Duodenal mucosa (tissue), 2 donors: ENCODE data around the gene IER3.
"Not testable (repeated sequence)": the region's sequence is repeated elsewhere in the genome, so short reads cannot be mapped to it uniquely, and the experiment has no call there.

Experiments
- H3K27ac ChIP-seq: one replicate; pipeline ENCODE4 v1.7.0; 2013; ENCODE audit warnings: low read depth, low read length
- H3K27me3 ChIP-seq, 2 donors: one replicate each; pipeline ENCODE4 v1.7.0; 2013; ENCODE audit warnings: low read length in 2 of 2, control low read depth in 1 of 2; ENCODE audit not compliant: insufficient read depth in 2 of 2, control insufficient read depth in 1 of 2
- H3K36me3 ChIP-seq, 2 donors: one replicate each; pipeline ENCODE4 v1.7.0; 2013; ENCODE audit warnings: low read length in 2 of 2, control low read depth in 1 of 2; ENCODE audit not compliant: insufficient read depth in 2 of 2, control insufficient read depth in 1 of 2
- H3K4me1 ChIP-seq, 2 donors: one replicate each; pipeline ENCODE4 v1.7.0; 2013; ENCODE audit warnings: low read length in 2 of 2, control low read depth in 1 of 2; ENCODE audit not compliant: insufficient read depth in 2 of 2, control insufficient read depth in 1 of 2
- H3K4me3 ChIP-seq, 2 donors: one replicate each; pipeline ENCODE4 v1.7.0; 2013; ENCODE audit warnings: low read length in 2 of 2, low read depth in 1 of 2
- H3K9ac ChIP-seq, 2 donors: one replicate each; pipeline ENCODE4 v1.7.0; 2013; ENCODE audit warnings: low read length in 2 of 2, low read depth in 1 of 2
- H3K9me3 ChIP-seq, 2 donors: one replicate each; pipeline ENCODE4 v1.7.0; 2013; ENCODE audit warnings: low read length in 2 of 2, control low read depth in 1 of 2; ENCODE audit not compliant: control insufficient read depth in 1 of 2

IER3 gene

DNA sequence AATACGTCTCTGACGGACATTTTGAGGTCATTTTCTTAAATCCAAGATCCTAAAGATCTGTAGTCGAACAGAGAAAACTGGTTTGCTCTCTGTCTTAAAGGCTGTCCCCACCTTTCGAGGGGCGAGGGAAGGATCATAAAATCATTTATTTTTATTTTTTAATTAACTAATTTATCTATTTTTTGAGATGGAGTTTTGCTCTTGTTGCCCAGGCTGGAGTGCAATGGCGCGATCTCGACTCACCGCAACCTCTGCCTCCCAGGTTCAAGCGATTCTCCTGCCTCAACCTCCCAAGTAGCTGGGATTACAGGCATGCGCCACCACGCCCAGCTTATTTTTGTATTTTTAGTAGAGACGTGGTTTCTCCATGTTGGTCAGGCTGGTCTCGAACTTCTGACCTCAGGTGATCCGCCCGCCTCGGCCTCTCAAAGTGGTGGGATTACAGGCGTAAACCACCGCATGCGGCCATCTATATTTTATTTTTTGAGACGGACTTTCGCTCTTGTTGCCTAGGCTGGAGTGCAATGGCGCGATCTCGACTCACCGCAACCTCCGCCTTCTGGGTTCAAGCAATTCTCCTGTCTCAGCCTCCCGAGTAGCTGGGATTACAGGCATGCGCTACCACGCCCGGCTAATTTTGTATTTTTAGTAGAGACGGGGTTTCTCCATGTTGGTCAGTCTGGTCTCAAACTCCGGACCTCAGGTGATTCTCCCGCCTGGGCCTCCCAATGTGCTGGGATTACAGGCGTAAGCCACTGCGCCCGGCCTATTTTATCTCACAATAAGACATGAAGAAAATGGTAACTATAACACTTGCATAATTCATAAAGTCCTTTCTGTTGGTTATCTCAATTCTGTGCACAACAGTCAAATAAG lies 26.3 kb downstream of the IER3 start:
- Histone ChIP-seq H3K4me3 (peak overlapping the region; percentile 67 to 73), H3K27ac (peak overlapping the region; percentile 85), H3K36me3 (peaks cover 4 to 18% of the 10 kb centered on the region in 2 donors), H3K4me1 (peaks cover 15 to 29% of the 10 kb centered on the region in 2 donors), H3K9ac (peak overlapping the region; percentile 68 to 69)
- not testable (repeated sequence) for H3K27me3 ChIP-seq, H3K9me3 ChIP-seq

DNA sequence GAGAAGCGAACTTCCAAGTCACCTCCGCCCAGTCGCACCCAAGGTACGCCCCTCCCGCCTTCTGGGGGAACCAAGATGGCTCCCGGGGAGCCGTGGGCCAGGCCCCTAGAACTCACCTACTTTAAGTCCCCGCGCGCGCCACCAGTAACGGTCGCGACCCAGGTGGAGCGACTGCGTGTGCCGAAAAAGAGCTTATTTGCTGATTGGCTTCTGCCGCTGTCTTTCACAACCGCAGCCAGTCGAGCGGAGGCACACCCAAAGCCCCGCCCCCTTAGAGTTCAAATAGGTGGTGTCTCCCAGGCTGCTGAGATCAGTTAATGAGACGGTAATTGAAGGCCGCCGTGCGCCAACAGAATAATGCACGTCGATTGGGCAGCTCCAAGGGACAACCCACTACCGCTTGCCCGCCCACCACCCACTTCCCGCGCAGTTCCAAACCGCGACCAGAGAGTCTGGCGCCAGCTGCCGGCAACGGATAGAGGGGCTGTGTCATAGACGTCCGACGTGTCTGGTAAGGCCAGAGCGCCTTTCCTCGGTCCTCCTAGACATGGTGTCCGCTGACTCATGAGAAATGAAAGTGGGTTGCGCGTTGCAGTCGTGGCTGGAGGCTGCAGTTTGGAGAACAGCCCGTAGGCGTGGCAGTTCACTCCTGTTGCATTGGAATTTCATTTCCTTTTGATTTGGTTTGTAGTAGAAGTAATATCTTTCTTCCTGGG lies 27.1 kb downstream of the IER3 start, which contains the start of gene MDC1:
Gene MDC1, minus strand, starts transcription at position 153 of the 716 bp plus-strand sequence. CDS start 2,106 bp downstream, outside the sequence.
- peak within 1 kb of the TSS; percentile 67 to 83 for H3K4me3 ChIP-seq
- H3K27ac ChIP-seq = peak within 1 kb of the TSS; percentile 85
- H3K4me1 ChIP-seq = peaks cover 11 to 21% of the 10 kb centered on the region in 2 donors
- H3K9ac ChIP-seq = peak within 1 kb of the TSS; percentile 68 to 69
- peaks cover 6 to 18% of the 10 kb centered on the region in 2 donors for H3K36me3 ChIP-seq
- no peaks in the 10 kb centered on the region for H3K9me3 ChIP-seq
- H3K27me3 ChIP-seq = no peaks in the 10 kb centered on the region

DNA sequence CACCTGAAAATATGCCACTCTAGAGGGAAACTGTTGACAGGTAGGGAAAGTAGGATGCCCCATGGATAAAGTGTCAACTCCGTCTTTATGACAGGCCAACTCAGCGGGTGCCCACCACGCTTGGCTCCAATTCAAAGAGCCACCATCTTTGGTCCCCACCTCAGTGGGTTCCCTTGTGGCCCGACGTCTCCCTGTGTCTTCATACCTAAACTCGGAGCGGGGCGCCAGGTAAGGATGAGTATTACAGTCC lies 27.5 kb downstream of the IER3 start:
- Histone ChIP-seq H3K4me1 (peaks cover 11 to 16% of the 10 kb centered on the region in 2 donors), H3K27me3 (no peaks in the 10 kb centered on the region), H3K36me3 (peaks cover 9 to 23% of the 10 kb centered on the region in 2 donors), H3K9ac (peak overlapping the region; percentile 35 to 68), H3K4me3 (peak overlapping the region; percentile 66 to 83), H3K9me3 (no peaks in the 10 kb centered on the region), H3K27ac (peak overlapping the region; percentile 80)

DNA sequence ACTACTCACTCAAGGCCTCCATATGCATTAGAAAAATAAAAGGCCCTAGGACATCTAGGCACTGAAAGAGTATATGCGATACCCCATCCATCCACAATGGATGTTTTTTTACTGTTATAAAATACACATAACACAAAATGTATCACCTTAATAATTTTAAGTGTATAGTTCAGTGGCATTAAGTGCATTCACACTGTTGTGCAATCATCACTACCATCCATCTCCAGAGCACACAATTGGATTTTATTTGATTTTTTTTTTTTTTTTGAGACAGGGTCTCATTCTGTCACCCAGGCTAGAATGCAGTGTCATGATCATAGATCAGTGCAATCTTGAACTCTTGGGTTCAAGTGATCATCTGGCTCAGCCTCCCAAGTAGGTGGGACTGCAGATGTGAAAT lies 30.1 kb downstream of the IER3 start:
- Histone ChIP-seq H3K9me3 (no peaks in the 10 kb centered on the region), H3K36me3 (peaks cover 13 to 41% of the 10 kb centered on the region in 2 donors), H3K4me1 (peaks cover 8 to 13% of the 10 kb centered on the region in 2 donors), H3K27me3 (no peaks in the 10 kb centered on the region), H3K9ac (no peak overlapping the region), H3K27ac (no peak overlapping the region), H3K4me3 (no peak overlapping the region)

DNA sequence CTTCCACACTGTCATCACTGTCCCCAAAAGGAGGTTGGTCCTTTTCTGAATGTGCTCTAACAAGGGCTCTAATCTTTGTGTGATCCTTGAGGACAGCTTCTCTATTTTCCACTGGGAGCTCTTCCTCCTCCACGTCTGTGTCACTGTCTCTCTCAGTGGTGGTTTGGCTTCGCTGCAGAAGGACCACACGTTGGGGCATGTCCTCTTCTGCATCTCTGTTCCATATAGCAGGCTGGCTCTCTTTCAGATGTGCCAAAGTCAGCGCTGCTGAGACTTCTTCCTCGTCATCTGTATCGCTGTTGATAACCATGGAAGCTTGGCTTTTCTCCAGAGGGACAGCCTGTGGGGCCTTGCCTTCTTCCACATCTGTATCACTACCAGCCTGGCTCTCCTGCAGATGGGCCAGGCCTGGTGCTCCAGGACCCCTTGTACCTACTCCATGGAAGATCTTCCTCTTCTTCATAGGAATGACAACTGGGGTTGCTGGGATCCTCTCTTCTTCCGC lies 31.9 kb downstream of the IER3 start:
- H3K9ac ChIP-seq = no peak overlapping the region
- no peak overlapping the region for H3K4me3 ChIP-seq
- H3K4me1 ChIP-seq = peaks cover 4 to 7% of the 10 kb centered on the region in 2 donors
- H3K36me3 ChIP-seq = peaks cover 13 to 45% of the 10 kb centered on the region in 2 donors
- H3K27ac ChIP-seq = no peak overlapping the region
- H3K9me3 ChIP-seq = no peaks in the 10 kb centered on the region
- H3K27me3 ChIP-seq = no peaks in the 10 kb centered on the region

DNA sequence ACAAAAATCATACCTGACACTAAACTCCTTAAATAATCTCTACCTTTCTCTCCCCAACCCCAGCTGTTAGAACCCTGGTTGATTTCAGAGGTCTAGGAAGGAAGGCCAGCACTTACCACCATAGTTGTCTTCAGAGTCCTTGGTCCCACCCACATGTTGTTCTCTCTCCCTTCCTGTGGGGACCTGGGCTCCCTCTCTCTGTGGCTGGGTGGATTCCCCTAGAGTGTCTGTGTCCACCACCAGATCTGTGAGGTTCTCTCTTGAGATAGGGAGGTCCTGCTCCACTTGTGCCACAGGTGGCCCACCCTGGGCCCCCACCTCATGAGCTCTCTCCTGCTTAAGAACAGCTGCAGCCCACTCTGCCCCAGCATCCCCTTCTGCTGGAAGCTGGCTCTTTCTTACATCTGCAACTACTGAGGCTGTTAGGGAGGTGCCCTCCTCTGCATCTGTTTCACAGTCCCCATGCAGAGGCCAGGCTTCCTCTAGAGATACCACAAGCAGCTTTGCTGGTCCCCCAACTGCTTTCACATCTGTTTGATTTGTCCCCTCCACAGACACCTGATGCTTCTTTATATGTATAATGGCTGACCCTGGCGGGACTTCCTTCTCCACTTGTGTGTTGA lies 32.5 kb downstream of the IER3 start:
- Histone ChIP-seq H3K9ac (no peak overlapping the region), H3K9me3 (no peaks in the 10 kb centered on the region), H3K4me3 (no peak overlapping the region), H3K27ac (no peak overlapping the region), H3K36me3 (peaks cover 13 to 45% of the 10 kb centered on the region in 2 donors), H3K27me3 (no peaks in the 10 kb centered on the region), H3K4me1 (peaks cover 4 to 9% of the 10 kb centered on the region in 2 donors)

DNA sequence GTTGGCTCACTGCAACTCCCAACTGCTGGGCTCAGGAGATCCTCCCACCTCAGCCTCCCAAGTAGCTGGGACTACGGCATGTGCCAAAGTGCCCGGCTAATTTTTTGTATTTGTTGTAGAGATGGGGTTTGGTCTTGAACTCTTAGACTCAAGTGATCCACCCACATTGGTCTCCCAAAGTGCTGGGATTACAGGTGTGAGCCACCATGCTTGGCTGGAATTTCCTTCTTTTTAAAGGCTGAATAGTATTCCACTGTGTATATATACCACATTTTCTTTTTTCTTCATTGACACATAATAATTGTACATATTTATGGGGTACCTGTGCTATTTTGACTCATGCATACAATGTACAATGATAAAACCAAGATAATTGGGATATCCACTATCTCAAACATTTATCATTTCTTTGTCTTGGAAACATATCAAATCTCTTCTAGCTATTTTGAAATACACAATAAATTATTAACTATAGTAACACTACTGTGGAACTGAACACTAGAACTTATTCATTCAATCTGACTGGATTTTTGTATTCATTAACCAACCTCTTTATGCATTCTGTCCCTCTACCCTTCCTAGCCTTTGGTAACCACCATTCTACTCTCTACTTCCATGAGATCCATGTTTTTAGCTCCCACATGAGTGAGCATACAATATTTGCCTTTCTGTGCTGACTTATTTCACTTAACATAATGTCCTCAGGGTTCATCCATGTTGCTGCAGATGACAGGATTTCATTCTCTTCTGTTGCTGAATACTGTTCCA lies 35.1 kb downstream of the IER3 start:
- Histone ChIP-seq H3K4me3 (no peak overlapping the region), H3K9ac (no peak overlapping the region), H3K27ac (no peak overlapping the region), H3K9me3 (no peaks in the 10 kb centered on the region), H3K36me3 (peaks cover 13 to 48% of the 10 kb centered on the region in 2 donors), H3K4me1 (peaks cover 0 to 3% of the 10 kb centered on the region in 2 donors), H3K27me3 (no peaks in the 10 kb centered on the region)

DNA sequence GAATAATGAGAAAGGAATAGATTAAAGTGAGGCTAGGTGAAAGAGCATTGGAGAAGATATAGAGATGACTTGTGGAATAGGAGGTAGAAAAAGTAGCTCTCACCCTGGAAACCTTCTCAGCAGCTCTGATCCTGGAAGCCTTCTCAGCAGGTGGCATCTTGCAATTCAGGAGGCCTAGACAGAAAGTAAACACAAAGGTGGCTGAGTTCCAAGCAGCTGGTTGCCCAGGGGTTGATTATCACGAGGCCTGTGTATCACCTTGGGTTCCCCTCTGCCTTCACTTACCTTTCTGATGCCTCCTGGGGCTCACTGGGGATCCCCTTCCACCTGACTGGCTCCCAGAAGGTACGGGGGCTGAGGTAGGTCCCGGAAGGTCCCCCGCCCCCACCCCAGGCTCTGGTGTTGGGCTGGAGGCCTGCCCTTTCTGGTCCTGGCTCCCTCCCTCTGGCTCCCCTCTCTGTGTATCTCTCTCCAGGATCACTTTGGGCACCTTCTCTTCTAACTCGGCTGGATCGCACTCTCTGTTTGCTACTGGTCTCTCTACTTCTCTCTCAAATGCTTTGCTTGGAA lies 37.0 kb downstream of the IER3 start:
- Histone ChIP-seq H3K4me3 (no peak overlapping the region), H3K36me3 (peaks cover 13 to 42% of the 10 kb centered on the region in 2 donors), H3K9me3 (no peaks in the 10 kb centered on the region), H3K27me3 (no peaks in the 10 kb centered on the region), H3K27ac (no peak overlapping the region), H3K9ac (no peak overlapping the region), H3K4me1 (peaks cover 0 to 3% of the 10 kb centered on the region in 2 donors)

DNA sequence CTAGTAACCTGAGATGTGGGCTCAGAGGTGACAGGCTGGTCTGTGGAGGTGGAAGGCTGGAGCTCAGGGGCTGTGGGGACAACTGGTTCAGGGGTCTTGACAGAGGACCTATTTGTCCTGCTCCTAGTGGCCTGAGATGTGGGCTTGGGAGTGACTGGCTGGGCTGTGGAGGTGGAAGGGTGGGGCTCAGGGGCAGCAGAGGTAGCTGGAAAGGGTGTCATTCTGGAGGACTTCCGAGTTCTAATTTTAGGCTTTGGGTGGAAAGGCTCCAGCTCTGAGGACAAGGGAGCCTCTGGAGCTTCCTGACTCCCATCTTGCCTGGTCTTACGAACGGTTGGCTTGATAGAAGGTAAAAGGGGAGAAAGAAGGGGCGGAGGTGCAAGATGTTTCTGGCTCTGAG lies 38.7 kb downstream of the IER3 start:
- no peak overlapping the region for H3K9ac ChIP-seq
- no peaks in the 10 kb centered on the region for H3K27me3 ChIP-seq
- peaks cover 5 to 27% of the 10 kb centered on the region in 2 donors for H3K36me3 ChIP-seq
- H3K27ac ChIP-seq = no peak overlapping the region
- H3K4me1 ChIP-seq = peaks cover 0 to 3% of the 10 kb centered on the region in 2 donors
- H3K9me3 ChIP-seq = no peaks in the 10 kb centered on the region
- H3K4me3 ChIP-seq = no peak overlapping the region
